Subcutaneous abdominal adipose tissue (tissue), 5 donors: ENCODE results near the gene SLIT3.

Experiments used
- H3K27ac ChIP-seq: one replicate; pipeline ENCODE4 v1.7.0; 2013; ENCODE audit warnings: low read depth, mild to moderate bottlenecking, inconsistent platforms, low read length, moderate library complexity
- H3K27me3 ChIP-seq, 5 donors: one replicate each; pipeline ENCODE4 v1.7.0; 2013; ENCODE audit warnings: low read length in 5 of 5, inconsistent platforms in 1 of 5; ENCODE audit not compliant: control insufficient read depth in 5 of 5, insufficient read depth in 4 of 5
- H3K36me3 ChIP-seq, 5 donors: one replicate each; pipeline ENCODE4 v1.7.0; 2013; ENCODE audit warnings: low read length in 5 of 5; ENCODE audit not compliant: control insufficient read depth in 5 of 5, insufficient read depth in 5 of 5
- H3K4me1 ChIP-seq, 5 donors: one replicate each; pipeline ENCODE4 v1.7.0; 2013; ENCODE audit warnings: low read length in 5 of 5, mild to moderate bottlenecking in 3 of 5, moderate library complexity in 1 of 5; ENCODE audit not compliant: control insufficient read depth in 5 of 5, insufficient read depth in 5 of 5
- H3K4me3 ChIP-seq, 5 donors: one replicate each; pipeline ENCODE4 v1.7.0; 2013; ENCODE audit warnings: low read length in 5 of 5, low read depth in 1 of 5
- H3K9ac ChIP-seq, 5 donors: one replicate each; pipeline ENCODE4 v1.7.0; 2013; ENCODE audit warnings: low read length in 5 of 5, mild to moderate bottlenecking in 4 of 5, moderate library complexity in 3 of 5
- H3K9me3 ChIP-seq, 5 donors: one replicate each; pipeline ENCODE4 v1.7.0; 2013; ENCODE audit warnings: low read length in 5 of 5; ENCODE audit not compliant: control insufficient read depth in 5 of 5
- donor health status: healthy.
- donor health status: healthy.
- donor health status: healthy.
- donor health status: healthy.
- donor health status: healthy.

The SLIT3 gene

DNA sequence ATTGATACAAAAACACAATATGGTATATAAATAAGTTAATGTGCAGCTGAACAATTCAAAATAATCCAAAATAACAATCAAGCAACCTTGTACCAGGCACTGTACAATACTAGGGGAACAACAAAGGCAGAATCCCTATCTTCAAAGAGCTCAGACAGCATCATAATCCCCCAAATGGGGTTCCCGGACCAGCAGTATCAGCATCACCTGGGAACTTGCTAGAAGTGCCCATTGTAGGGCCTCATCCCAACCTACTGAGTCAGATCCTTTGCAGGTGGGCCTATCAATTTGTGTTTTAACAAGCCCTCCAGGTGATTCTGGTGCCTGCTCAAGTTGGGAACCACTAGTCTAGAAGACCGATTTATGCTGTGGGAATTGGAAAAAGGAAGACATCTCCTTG, 27.1 kb downstream of the SLIT3 start:
- Histone ChIP-seq H3K27ac (no peak overlapping the region), H3K4me1 (peaks cover 0 to 3% (median 0%) of the 10 kb centered on the region in 5 donors), H3K9ac (no peak overlapping the region), H3K9me3 (no peaks in the 10 kb centered on the region), H3K36me3 (peaks cover 0 to 2% (median 0%) of the 10 kb centered on the region in 5 donors), H3K4me3 (no peak overlapping the region), H3K27me3 (no peaks in the 10 kb centered on the region)

GRCh38 chr5:169273451-169273850, 27.5 kb downstream of the SLIT3 start:
- Histone ChIP-seq H3K27ac (no peak overlapping the region), H3K4me1 (peaks cover 0 to 3% (median 0%) of the 10 kb centered on the region in 5 donors), H3K9ac (no peak overlapping the region), H3K36me3 (peaks cover 0 to 2% (median 0%) of the 10 kb centered on the region in 5 donors), H3K9me3 (no peaks in the 10 kb centered on the region), H3K27me3 (no peaks in the 10 kb centered on the region), H3K4me3 (no peak overlapping the region)

GRCh38 chr5:169272731-169273427, 28.1 kb downstream of the SLIT3 start:
- H3K27me3 ChIP-seq, result no peaks in the 10 kb centered on the region
- peaks cover 0 to 3% (median 0%) of the 10 kb centered on the region in 5 donors for H3K4me1 ChIP-seq
- no peak overlapping the region for H3K4me3 ChIP-seq
- H3K9ac ChIP-seq, result no peak overlapping the region
- H3K27ac ChIP-seq, result no peak overlapping the region
- H3K36me3 ChIP-seq, result peaks cover 0 to 2% (median 0%) of the 10 kb centered on the region in 5 donors
- H3K9me3 ChIP-seq, result no peaks in the 10 kb centered on the region

- no peak overlapping the region for H3K9ac ChIP-seq
- H3K9me3 ChIP-seq, result no peaks in the 10 kb centered on the region
- H3K27me3 ChIP-seq, result no peaks in the 10 kb centered on the region
- H3K4me3 ChIP-seq, result no peak overlapping the region
- H3K4me1 ChIP-seq, result peaks cover 0 to 3% (median 0%) of the 10 kb centered on the region in 5 donors
- H3K27ac ChIP-seq, result no peak overlapping the region
- H3K36me3 ChIP-seq, result peaks cover 0 to 2% (median 0%) of the 10 kb centered on the region in 5 donors
These were observed 28.8 kb downstream of the SLIT3 start for GRCh38 chr5:169272111-169272510.

DNA sequence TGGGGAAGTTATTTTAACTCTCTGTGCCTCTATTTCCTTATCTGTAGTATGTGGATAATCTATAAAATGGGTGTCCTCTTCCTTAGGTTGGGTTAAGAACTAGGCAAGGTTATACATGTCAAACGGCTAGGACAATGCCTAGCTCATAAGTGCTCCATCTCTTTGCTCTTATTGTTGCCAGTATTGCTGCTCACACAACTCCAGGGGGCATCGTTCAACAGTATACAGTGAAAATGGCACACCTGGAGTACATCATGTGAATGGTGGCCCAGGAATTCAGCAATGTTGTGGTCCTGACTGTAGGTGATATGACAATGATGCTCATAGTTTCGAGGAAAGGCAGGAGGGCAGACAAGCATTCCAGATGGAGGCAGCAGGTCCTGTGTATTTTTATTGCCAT, 30.1 kb downstream of the SLIT3 start:
- Histone ChIP-seq H3K9ac (no peak overlapping the region), H3K36me3 (peaks cover 0 to 2% (median 0%) of the 10 kb centered on the region in 5 donors), H3K27ac (no peak overlapping the region), H3K4me1 (peaks cover 0 to 3% (median 0%) of the 10 kb centered on the region in 5 donors), H3K9me3 (no peaks in the 10 kb centered on the region), H3K4me3 (no peak overlapping the region), H3K27me3 (no peaks in the 10 kb centered on the region)

GRCh38 chr5:169268019-169268418, 32.9 kb downstream of the SLIT3 start:
- Histone ChIP-seq H3K27ac (no peak overlapping the region), H3K9ac (no peak overlapping the region), H3K4me3 (no peak overlapping the region), H3K4me1 (peaks cover 0 to 5% (median 2%) of the 10 kb centered on the region in 5 donors), H3K27me3 (no peaks in the 10 kb centered on the region), H3K36me3 (no peaks in the 10 kb centered on the region), H3K9me3 (no peaks in the 10 kb centered on the region)

DNA sequence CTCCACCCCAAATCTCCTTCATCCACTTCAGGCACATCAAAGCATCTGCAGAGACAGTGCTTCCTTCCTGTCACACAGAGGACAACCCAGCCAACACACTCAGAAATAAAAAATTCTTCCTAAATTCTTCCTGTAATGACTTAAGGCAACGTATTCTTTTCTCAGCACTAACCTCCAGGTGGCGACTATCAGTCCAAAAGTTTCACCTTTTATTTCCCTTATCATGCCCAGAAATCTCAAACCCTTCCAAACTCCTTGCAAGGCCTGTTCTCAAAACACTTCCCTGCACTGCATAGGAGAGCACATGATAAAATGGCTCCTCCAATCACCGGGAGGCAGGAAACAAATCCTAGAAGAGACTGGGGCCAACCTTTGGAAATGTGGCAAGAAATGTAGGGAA, 35.1 kb downstream of the SLIT3 start:
- peaks cover 2 to 7% (median 2%) of the 10 kb centered on the region in 5 donors for H3K4me1 ChIP-seq

GRCh38 chr5:169263591-169263990, 37.3 kb downstream of the SLIT3 start:
- H3K36me3 ChIP-seq, result no peaks in the 10 kb centered on the region
- H3K4me3 ChIP-seq, result no peak overlapping the region
- H3K27me3 ChIP-seq, result no peaks in the 10 kb centered on the region
- H3K27ac ChIP-seq, result no peak overlapping the region
- H3K4me1 ChIP-seq, result peaks cover 2 to 11% (median 4%) of the 10 kb centered on the region in 5 donors
- H3K9me3 ChIP-seq, result no peaks in the 10 kb centered on the region
- no peak overlapping the region for H3K9ac ChIP-seq

More for the DNA sequence above, 35.1 kb downstream of the SLIT3 start:
- Histone ChIP-seq H3K36me3 (no peaks in the 10 kb centered on the region), H3K27me3 (no peaks in the 10 kb centered on the region), H3K4me3 (no peak overlapping the region), H3K9ac (no peak overlapping the region), H3K9me3 (no peaks in the 10 kb centered on the region), H3K27ac (no peak overlapping the region)

DNA sequence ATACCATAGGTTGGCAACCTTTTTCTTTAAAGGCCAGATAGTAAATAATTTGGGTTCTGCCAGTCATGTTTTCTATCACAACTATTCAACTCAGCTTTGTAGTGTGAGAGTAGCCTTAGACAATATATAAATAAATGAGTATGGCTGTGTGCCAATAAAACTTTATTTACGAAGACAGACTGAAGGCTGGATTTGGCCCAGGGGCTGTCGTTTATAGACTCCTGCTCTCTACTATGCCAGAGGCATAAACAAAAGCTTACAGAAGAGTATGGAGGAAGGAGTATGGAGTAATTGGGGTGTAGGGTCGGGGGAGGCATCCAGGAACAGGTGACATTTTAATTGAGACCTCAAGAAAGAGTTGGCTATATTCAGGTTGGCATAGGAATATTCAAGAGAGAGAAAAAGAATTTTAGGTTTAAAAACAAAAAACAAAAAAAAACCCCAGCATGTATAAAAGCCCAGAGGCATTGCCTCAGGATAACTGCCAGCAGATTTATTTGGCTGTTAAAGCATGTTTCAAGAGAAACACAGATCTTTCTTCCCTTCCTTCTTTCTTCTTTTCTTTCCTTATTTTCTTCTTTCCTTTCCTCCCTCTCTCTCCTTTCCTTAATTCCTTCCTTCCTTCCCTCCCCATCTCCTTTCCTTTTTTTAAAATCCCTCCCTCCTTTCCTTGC, 39.9 kb downstream of the SLIT3 start:
- no peaks in the 10 kb centered on the region for H3K36me3 ChIP-seq
- H3K9ac ChIP-seq, result no peak overlapping the region
- no peaks in the 10 kb centered on the region for H3K27me3 ChIP-seq
- H3K9me3 ChIP-seq, result no peaks in the 10 kb centered on the region
- H3K4me1 ChIP-seq, result peaks cover 2 to 11% (median 4%) of the 10 kb centered on the region in 5 donors
- H3K4me3 ChIP-seq, result no peak overlapping the region
- H3K27ac ChIP-seq, result no peak overlapping the region

- H3K4me1 ChIP-seq, result peaks cover 0 to 11% (median 4%) of the 10 kb centered on the region in 5 donors
- no peaks in the 10 kb centered on the region for H3K27me3 ChIP-seq
- no peak overlapping the region for H3K27ac ChIP-seq
- H3K9ac ChIP-seq, result no peak overlapping the region
- no peak overlapping the region for H3K4me3 ChIP-seq
- H3K36me3 ChIP-seq, result no peaks in the 10 kb centered on the region
- H3K9me3 ChIP-seq, result no peaks in the 10 kb centered on the region
These were observed 42.5 kb downstream of the SLIT3 start for GRCh38 chr5:169258372-169259000.
